GM12864 (cell line): Measurements from ENCODE around the gene SPATA6L.
A peak's percentile ranks its signal among the peaks of the same experiment; 100 is the strongest.

Experiments
- DNase-seq: peaks from one replicate; pipeline ENCODE4 v3.0.0-alpha.2; 2011; ENCODE audit warnings: low read depth
- H3K4me3 ChIP-seq: 2 replicates; pipeline ENCODE4 v1.5.1; 2011; ENCODE audit warnings: mild to moderate bottlenecking, low read depth, low read length, control low read depth
- CTCF ChIP-seq: IDR thresholded peaks from 2 replicates; pipeline ENCODE4 v1.5.1; 2011; ENCODE audit warnings: low read depth, mild to moderate bottlenecking, moderate library complexity, low read length, control low read depth, inconsistent platforms; ENCODE audit errors: missing control alignments

Gene SPATA6L

GRCh38 chr9:4581861-4582565 is 84.3 kb downstream of the SPATA6L start:
- TF ChIP-seq CTCF, result no peak
- DNase-seq, result no peak
- H3K4me3 ChIP-seq, result no peak overlapping the region

GRCh38 chr9:4581035-4581760 is 85.1 kb downstream of the SPATA6L start:
- no peak for TF ChIP-seq CTCF
- H3K4me3 ChIP-seq, result no peak overlapping the region
- DNase-seq, result no peak

- no peak for TF ChIP-seq CTCF
- H3K4me3 ChIP-seq, result no peak overlapping the region
- no peak for DNase-seq
Measured at GRCh38 chr9:4579001-4579400, 87.3 kb downstream of the SPATA6L start.

GRCh38 chr9:4576448-4576847 is 89.8 kb downstream of the SPATA6L start:
- DNase-seq, result no peak
- no peak overlapping the region for H3K4me3 ChIP-seq
- TF ChIP-seq CTCF, result no peak

- H3K4me3 ChIP-seq, result no peak overlapping the region
- no peak for TF ChIP-seq CTCF
- DNase-seq, result no peak
Measured at GRCh38 chr9:4575997-4576396, 90.3 kb downstream of the SPATA6L start.

GRCh38 chr9:4574657-4575243 is 91.5 kb downstream of the SPATA6L start:
- TF ChIP-seq CTCF, result no peak
- no peak overlapping the region for H3K4me3 ChIP-seq
- DNase-seq, result peak; percentile 55
